Tibial artery (tissue), 4 donors: Measurements from ENCODE around the gene TM9SF4.
"Not testable (repeated sequence)": the region's sequence is repeated elsewhere in the genome, so short reads cannot be mapped to it uniquely, and the experiment has no call there.

ENCODE experiments used
- DNase-seq, 2 donors: peaks; one replicate each; pipeline ENCODE4 v3.0.0-alpha.2; 2019
- H3K27ac ChIP-seq, 2 donors: fragments of 200-600 bp; sonication (generic) in 1 of 2; 1 replicate in 1 of 2; 2 replicates in 1 of 2; pipeline ENCODE4 v1.5.1; 2018 to 2019; ENCODE audit warnings: mild to moderate bottlenecking in 1 of 2
- H3K27me3 ChIP-seq, 2 donors: fragments of 200-600 bp; sonication (generic) in 1 of 2; one replicate each; pipeline versions ENCODE4 v1.5.1 to v1.6.0; 2016 to 2019
- H3K36me3 ChIP-seq, 3 donors: fragments of 200-600 bp; sonication (generic) in 2 of 3; one replicate each; pipeline ENCODE4 v1.5.1; 2016 to 2019; ENCODE audit warnings: mild to moderate bottlenecking in 2 of 3
- H3K4me1 ChIP-seq, 4 donors: fragments of 200-600 bp; sonication (generic) in 2 of 4; 1 replicate in 3 of 4; 2 replicates in 1 of 4; pipeline ENCODE4 v1.5.1; 2016 to 2019
- H3K4me3 ChIP-seq, 2 donors: fragments of 200-600 bp; sonication (generic) in 1 of 2; 1 replicate in 1 of 2; 2 replicates in 1 of 2; pipeline ENCODE4 v1.5.1; 2018 to 2019; ENCODE audit warnings: mild to moderate bottlenecking in 2 of 2
- H3K9me3 ChIP-seq, 3 donors: fragments of 200-600 bp; sonication (generic) in 1 of 3; one replicate each; pipeline ENCODE4 v1.5.1; 2016 to 2019
- CTCF ChIP-seq, 2 experiments: fragments of 200-600 bp in 1 of 2; fragments of 450-650 bp in 1 of 2; IDR thresholded peaks; one replicate each; pipeline ENCODE4 v1.5.1; 2017 to 2019; ENCODE audit warnings: antibody characterized with exemption in 2 of 2, mild to moderate bottlenecking in 1 of 2, moderate library complexity in 1 of 2
- intact Hi-C: fragments of 100-400 bp; cut with DNase I; formaldehyde crosslinking; loops from one replicate; pipeline ENCODE4 v1.15.0; 2023; ENCODE audit warnings: low total_unique reads

The TM9SF4 gene

GRCh38 chr20:32115211-32115767, 5.8 kb downstream of the TM9SF4 start:
- no peak for TF ChIP-seq CTCF (IDR thresholded peaks at IDR 0.05)
- Histone ChIP-seq H3K36me3 (no peaks in the 10 kb centered on the region), H3K27ac (no peak overlapping the region), H3K27me3 (no peaks in the 10 kb centered on the region), H3K4me1 (peaks cover 0 to 38% (median 20%) of the 10 kb centered on the region in 4 donors), H3K9me3 (no peaks in the 10 kb centered on the region), H3K4me3 (no peak overlapping the region)
- intact Hi-C loops: no loop called here
- no peak for DNase-seq

GRCh38 chr20:32116079-32116521, 6.6 kb downstream of the TM9SF4 start:
- H3K27me3 ChIP-seq: no peaks in the 10 kb centered on the region
- H3K36me3 ChIP-seq: no peaks in the 10 kb centered on the region
- H3K27ac ChIP-seq: no peak overlapping the region
- DNase-seq: no peak
- H3K9me3 ChIP-seq: no peaks in the 10 kb centered on the region
- no peak overlapping the region for H3K4me3 ChIP-seq
- no peak for TF ChIP-seq CTCF (IDR thresholded peaks at IDR 0.05)
- intact Hi-C loops: no loop called here
- H3K4me1 ChIP-seq: peaks cover 0 to 29% (median 13%) of the 10 kb centered on the region in 4 donors

GRCh38 chr20:32116796-32117195, 7.3 kb downstream of the TM9SF4 start:
- H3K27ac ChIP-seq, intact Hi-C loops: not testable (repeated sequence)

GRCh38 chr20:32118427-32118826, 8.9 kb downstream of the TM9SF4 start:
- H3K4me1 ChIP-seq: peaks cover 0 to 21% (median 5%) of the 10 kb centered on the region in 4 donors

More at GRCh38 chr20:32116796-32117195, 7.3 kb downstream of the TM9SF4 start:
- not testable (repeated sequence) for H3K27me3 ChIP-seq, H3K36me3 ChIP-seq, DNase-seq, H3K4me3 ChIP-seq, H3K9me3 ChIP-seq
- H3K4me1 ChIP-seq: peaks cover 0 to 24% (median 12%) of the 10 kb centered on the region in 4 donors

GRCh38 chr20:32119734-32120133, 10.2 kb downstream of the TM9SF4 start:
- no peaks in the 10 kb centered on the region for H3K9me3 ChIP-seq
- no peak overlapping the region for H3K4me3 ChIP-seq
- peaks cover 0 to 2% (median 0%) of the 10 kb centered on the region in 3 donors for H3K36me3 ChIP-seq
- DNase-seq: no peak
- no peak for TF ChIP-seq CTCF (IDR thresholded peaks at IDR 0.05)
- no peaks in the 10 kb centered on the region for H3K27me3 ChIP-seq
- H3K27ac ChIP-seq: no peak overlapping the region
- intact Hi-C loops: no loop called here
- H3K4me1 ChIP-seq: peaks cover 0 to 11% (median 5%) of the 10 kb centered on the region in 4 donors

More at GRCh38 chr20:32118427-32118826, 8.9 kb downstream of the TM9SF4 start:
- H3K27ac ChIP-seq, DNase-seq, H3K27me3 ChIP-seq, H3K4me3 ChIP-seq, intact Hi-C loops, H3K9me3 ChIP-seq, H3K36me3 ChIP-seq: not testable (repeated sequence)

GRCh38 chr20:32121908-32122307, 12.4 kb downstream of the TM9SF4 start:
- H3K36me3 ChIP-seq, H3K27me3 ChIP-seq, H3K9me3 ChIP-seq, H3K4me1 ChIP-seq, intact Hi-C loops, H3K27ac ChIP-seq, DNase-seq, H3K4me3 ChIP-seq: not testable (repeated sequence)

GRCh38 chr20:32123088-32123487, 13.6 kb downstream of the TM9SF4 start:
- H3K4me1 ChIP-seq: no peaks in the 10 kb centered on the region
- H3K36me3 ChIP-seq: peaks cover 0 to 6% (median 0%) of the 10 kb centered on the region in 3 donors
- TF ChIP-seq CTCF (IDR thresholded peaks at IDR 0.05): no peak
- no peak overlapping the region for H3K27ac ChIP-seq
- DNase-seq: no peak
- H3K4me3 ChIP-seq: no peak overlapping the region
- no peaks in the 10 kb centered on the region for H3K27me3 ChIP-seq
- H3K9me3 ChIP-seq: no peaks in the 10 kb centered on the region
- intact Hi-C loops: no loop called here
